GM12878 (cell line): ENCODE data around the gene SLC26A8.

Experiments
- BHLHE40 ChIP-seq, 2 experiments: fragments of 450-650 bp in 1 of 2; IDR thresholded peaks; 2 replicates each; pipeline ENCODE4 v1.6.1; 2011 to 2017; ENCODE audit warnings: low read depth in 2 of 2, borderline replicate concordance in 1 of 2, improper control_type of control experiment in 1 of 2, low read length in 1 of 2, mild to moderate bottlenecking in 1 of 2
- JUNB ChIP-seq: IDR thresholded peaks from 2 replicates; pipeline ENCODE4 v1.6.1; 2016; ENCODE audit warnings: antibody characterized with exemption, mild to moderate bottlenecking
- NFYB ChIP-seq: IDR thresholded peaks from 2 replicates; pipeline ENCODE4 v1.6.1; 2011; ENCODE audit warnings: low read depth, mild to moderate bottlenecking, low read length, improper control_type of control experiment, moderate library complexity; ENCODE audit not compliant: insufficient read depth
- POLR2A ChIP-seq: IDR thresholded peaks from 2 replicates; pipeline ENCODE4 v1.6.1; 2011; ENCODE audit warnings: low read depth, mild to moderate bottlenecking, low read length
- RCOR1 ChIP-seq: conservative IDR thresholded peaks from 2 replicates; pipeline ENCODE4 v1.6.1; 2012; ENCODE audit warnings: low read depth, low read length, improper control_type of control experiment
- SP1 ChIP-seq: IDR thresholded peaks from one replicate; pipeline ENCODE4 v1.6.1; 2011; ENCODE audit warnings: low read depth, low read length
- TCF7 ChIP-seq: IDR thresholded peaks from 2 replicates; pipeline ENCODE4 v1.6.1; 2014; ENCODE audit warnings: antibody characterized with exemption, borderline replicate concordance
- YY1 ChIP-seq: IDR thresholded peaks from 2 replicates; pipeline ENCODE4 v1.6.1; 2011; ENCODE audit warnings: low read depth, mild to moderate bottlenecking, low read length
- TF ChIP-seq, protein P1 (sequence below): IDR thresholded peaks from 2 replicates; pipeline ENCODE4 v1.6.1; 2012; ENCODE audit warnings: mild to moderate bottlenecking, low read depth, low read length
- TF ChIP-seq, protein P2 (sequence below), 3 experiments: IDR thresholded peaks in 2 of 3; conservative IDR thresholded peaks in 1 of 3; 2 replicates each; pipeline ENCODE4 v1.5.1; 2011; ENCODE audit warnings: low read depth in 3 of 3, low read length in 3 of 3, mild to moderate bottlenecking in 3 of 3, control low read depth in 2 of 3, moderate library complexity in 2 of 3, inconsistent platforms in 1 of 3, mixed read lengths in 1 of 3; ENCODE audit not compliant: control insufficient read depth in 2 of 3, insufficient read depth in 1 of 3; ENCODE audit errors: extremely low read depth in 1 of 3

DNA sequence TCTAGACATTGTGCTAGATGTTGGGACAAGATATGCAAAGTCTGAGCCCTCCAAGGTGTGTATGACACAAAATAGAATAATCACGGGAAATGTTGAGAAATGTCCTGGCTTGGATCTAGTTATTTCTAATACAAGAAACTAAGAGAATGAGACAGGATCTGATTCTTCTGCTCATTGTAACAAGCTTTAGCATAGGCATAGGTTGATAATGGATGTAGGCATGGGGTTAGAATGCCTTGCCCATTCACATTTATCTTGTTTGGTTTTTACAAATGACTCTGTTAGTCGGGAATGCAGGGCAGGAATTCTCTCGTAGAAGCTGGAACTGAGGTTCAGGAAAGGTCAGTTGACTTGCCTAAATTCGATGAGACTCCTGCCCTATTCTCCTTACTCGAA lies 1.5 kb upstream of the SLC26A8 start:
- TF ChIP-seq SP1 (no peak), TCF7 (no peak), BHLHE40 (IDR thresholded peaks at IDR 0.05; ENCODE audit: borderline replicate concordance in 1 of 2, low read depth in 2 of 2, low read length in 1 of 2) (no peak), YY1 (no peak), NFYB (no peak), POLR2A (no peak), JUNB (no peak), RCOR1 (no peak)
- TF ChIP-seq, protein P1, sequence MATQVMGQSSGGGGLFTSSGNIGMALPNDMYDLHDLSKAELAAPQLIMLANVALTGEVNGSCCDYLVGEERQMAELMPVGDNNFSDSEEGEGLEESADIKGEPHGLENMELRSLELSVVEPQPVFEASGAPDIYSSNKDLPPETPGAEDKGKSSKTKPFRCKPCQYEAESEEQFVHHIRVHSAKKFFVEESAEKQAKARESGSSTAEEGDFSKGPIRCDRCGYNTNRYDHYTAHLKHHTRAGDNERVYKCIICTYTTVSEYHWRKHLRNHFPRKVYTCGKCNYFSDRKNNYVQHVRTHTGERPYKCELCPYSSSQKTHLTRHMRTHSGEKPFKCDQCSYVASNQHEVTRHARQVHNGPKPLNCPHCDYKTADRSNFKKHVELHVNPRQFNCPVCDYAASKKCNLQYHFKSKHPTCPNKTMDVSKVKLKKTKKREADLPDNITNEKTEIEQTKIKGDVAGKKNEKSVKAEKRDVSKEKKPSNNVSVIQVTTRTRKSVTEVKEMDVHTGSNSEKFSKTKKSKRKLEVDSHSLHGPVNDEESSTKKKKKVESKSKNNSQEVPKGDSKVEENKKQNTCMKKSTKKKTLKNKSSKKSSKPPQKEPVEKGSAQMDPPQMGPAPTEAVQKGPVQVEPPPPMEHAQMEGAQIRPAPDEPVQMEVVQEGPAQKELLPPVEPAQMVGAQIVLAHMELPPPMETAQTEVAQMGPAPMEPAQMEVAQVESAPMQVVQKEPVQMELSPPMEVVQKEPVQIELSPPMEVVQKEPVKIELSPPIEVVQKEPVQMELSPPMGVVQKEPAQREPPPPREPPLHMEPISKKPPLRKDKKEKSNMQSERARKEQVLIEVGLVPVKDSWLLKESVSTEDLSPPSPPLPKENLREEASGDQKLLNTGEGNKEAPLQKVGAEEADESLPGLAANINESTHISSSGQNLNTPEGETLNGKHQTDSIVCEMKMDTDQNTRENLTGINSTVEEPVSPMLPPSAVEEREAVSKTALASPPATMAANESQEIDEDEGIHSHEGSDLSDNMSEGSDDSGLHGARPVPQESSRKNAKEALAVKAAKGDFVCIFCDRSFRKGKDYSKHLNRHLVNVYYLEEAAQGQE: no peak
- TF ChIP-seq, protein P2, sequence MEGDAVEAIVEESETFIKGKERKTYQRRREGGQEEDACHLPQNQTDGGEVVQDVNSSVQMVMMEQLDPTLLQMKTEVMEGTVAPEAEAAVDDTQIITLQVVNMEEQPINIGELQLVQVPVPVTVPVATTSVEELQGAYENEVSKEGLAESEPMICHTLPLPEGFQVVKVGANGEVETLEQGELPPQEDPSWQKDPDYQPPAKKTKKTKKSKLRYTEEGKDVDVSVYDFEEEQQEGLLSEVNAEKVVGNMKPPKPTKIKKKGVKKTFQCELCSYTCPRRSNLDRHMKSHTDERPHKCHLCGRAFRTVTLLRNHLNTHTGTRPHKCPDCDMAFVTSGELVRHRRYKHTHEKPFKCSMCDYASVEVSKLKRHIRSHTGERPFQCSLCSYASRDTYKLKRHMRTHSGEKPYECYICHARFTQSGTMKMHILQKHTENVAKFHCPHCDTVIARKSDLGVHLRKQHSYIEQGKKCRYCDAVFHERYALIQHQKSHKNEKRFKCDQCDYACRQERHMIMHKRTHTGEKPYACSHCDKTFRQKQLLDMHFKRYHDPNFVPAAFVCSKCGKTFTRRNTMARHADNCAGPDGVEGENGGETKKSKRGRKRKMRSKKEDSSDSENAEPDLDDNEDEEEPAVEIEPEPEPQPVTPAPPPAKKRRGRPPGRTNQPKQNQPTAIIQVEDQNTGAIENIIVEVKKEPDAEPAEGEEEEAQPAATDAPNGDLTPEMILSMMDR (IDR thresholded peaks at IDR 0.05 in 2 of 3, conservative IDR thresholded peaks at IDR 0.05 in 1 of 3; ENCODE audit: control insufficient read depth in 2 of 3, extremely low read depth in 1 of 3, insufficient read depth in 1 of 3, low read depth in 3 of 3, low read length in 3 of 3): no peak
